Caco-2 (cell line): ENCODE results near the gene PKHD1. TPM values are rescaled to one million over a fixed set of nuclear protein-coding genes. Genes with fewer than 3 reads are reported as not detected.

Experiments
- BruUV-seq: library from RNA; stranded (reverse); fragments of 400-500 nt; replicated peaks from 2 replicates; lab custom pipeline; 2021; lab: Mats Ljungman, UMichigan
- CTCF ChIA-PET: fragments of 300-600 bp; sonication (Branson Sonifier 250); formaldehyde crosslinking; loops from one replicate; lab custom pipeline; 2022; ENCODE audit warnings: antibody characterized with exemption; lab: Charles Lee
- POLR2A ChIA-PET: fragments of 300-600 bp; sonication (Branson Sonifier 250); formaldehyde crosslinking; loops from one replicate; lab custom pipeline; 2022; ENCODE audit warnings: antibody characterized with exemption; lab: Charles Lee
- DNase-seq, 2 experiments: peaks; one replicate each; pipeline versions ENCODE4 v3.0.0 to v3.0.0-alpha.2; 2020 to 2022
- H3K27me3 ChIP-seq: replicated peaks from 2 replicates; pipeline ENCODE4 v1.6.0; 2011; ENCODE audit warnings: low read length; ENCODE audit not compliant: control insufficient read depth, insufficient read depth
- H3K36me3 ChIP-seq: 2 replicates; pipeline ENCODE4 v1.5.1; 2011; ENCODE audit warnings: low read length; ENCODE audit not compliant: control insufficient read depth, insufficient read depth
- H3K4me1 ChIP-seq: fragments of 250-450 bp; sonication (Bioruptor Pico); 2 replicates; pipeline ENCODE4 v1.5.1; 2020; ENCODE audit warnings: mild to moderate bottlenecking
- H3K4me3 ChIP-seq: 2 replicates; pipeline ENCODE4 v1.5.1; 2011; ENCODE audit warnings: low read depth, mild to moderate bottlenecking, control low read depth, low read length
- H3K9me3 ChIP-seq: fragments of 250-450 bp; sonication (Bioruptor Pico); 2 replicates; pipeline ENCODE4 v1.5.1; 2020; ENCODE audit warnings: mild to moderate bottlenecking, moderate library complexity
- H3K27ac Mint-ChIP-seq: one replicate; pipeline ENCODE4 v1.8.0; 2022; ENCODE audit warnings: mixed read lengths; ENCODE audit not compliant: unreplicated experiment
- H3K27me3 Mint-ChIP-seq: one replicate; pipeline ENCODE4 v1.8.0; 2022; ENCODE audit warnings: mixed read lengths; ENCODE audit not compliant: insufficient read depth, unreplicated experiment
- H3K36me3 Mint-ChIP-seq: one replicate; pipeline ENCODE4 v1.8.0; 2022; ENCODE audit warnings: mild to moderate bottlenecking, mixed read lengths; ENCODE audit not compliant: insufficient read depth, unreplicated experiment
- H3K4me1 Mint-ChIP-seq: one replicate; pipeline ENCODE4 v1.8.0; 2022; ENCODE audit warnings: low read depth, mixed read lengths; ENCODE audit not compliant: unreplicated experiment
- H3K4me3 Mint-ChIP-seq: one replicate; pipeline ENCODE4 v1.8.0; 2022; ENCODE audit warnings: mild to moderate bottlenecking, moderate library complexity, mixed read lengths; ENCODE audit not compliant: unreplicated experiment
- H3K9me3 Mint-ChIP-seq: one replicate; pipeline ENCODE4 v1.8.0; 2022; ENCODE audit warnings: mixed read lengths; ENCODE audit not compliant: unreplicated experiment
- intact Hi-C: fragments of 100-400 bp; cut with micrococcal nuclease; formaldehyde crosslinking; loops from one replicate; pipeline ENCODE4 v1.10.0; 2022; ENCODE audit not compliant: unreplicated experiment
- total RNA-seq: library from RNA; stranded (reverse); gene quantifications from 2 replicates; pipeline ENCODE4 v1.2.3, GENCODE V29; 2022
- TF ChIP-seq, protein P1 (sequence below), 2 experiments: fragments of 200-600 bp in 1 of 2; IDR thresholded peaks; 1 replicate in 1 of 2; 2 replicates in 1 of 2; pipeline versions ENCODE4 v1.5.1 to v1.8.0; 2011 to 2022; ENCODE audit warnings: antibody characterized with exemption in 1 of 2, control low read depth in 1 of 2, inconsistent platforms in 1 of 2, low read depth in 1 of 2, low read length in 1 of 2, mild to moderate bottlenecking in 1 of 2, moderate library complexity in 1 of 2; ENCODE audit not compliant: insufficient read depth in 1 of 2, severe bottlenecking in 1 of 2, unreplicated experiment in 1 of 2

The PKHD1 gene
- total RNA-seq, 1 experiment from 2014 or later: 3.3 TPM

DNA sequence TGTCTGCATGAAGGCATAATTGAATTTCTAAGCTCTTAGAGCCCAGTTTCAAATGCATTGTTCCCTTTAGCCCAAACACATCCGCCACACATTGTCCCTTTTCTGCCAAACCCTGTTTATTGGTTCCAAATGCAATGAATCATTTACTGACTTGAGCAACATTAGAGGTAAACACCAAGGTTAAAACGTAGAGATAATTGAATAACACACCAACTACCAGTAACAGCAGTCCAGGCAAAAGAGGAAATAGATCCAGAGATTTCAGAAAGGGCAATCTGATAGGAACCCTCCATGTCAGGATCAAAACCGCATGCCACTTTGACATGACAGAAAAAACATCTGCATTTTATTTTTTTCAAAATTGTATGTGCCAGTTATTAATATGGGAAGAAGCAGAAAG, 114.8 kb downstream of the PKHD1 start:
- Histone ChIP-seq H3K9me3 (no peaks in the 10 kb centered on the region), H3K4me1 (no peaks in the 10 kb centered on the region), H3K4me3 (no peak overlapping the region), H3K36me3 (no peaks in the 10 kb centered on the region), H3K27me3 (no peaks in the 10 kb centered on the region)
- H3K9me3 Mint-ChIP-seq: no peaks in the 10 kb centered on the region
- TF ChIP-seq, protein P1, sequence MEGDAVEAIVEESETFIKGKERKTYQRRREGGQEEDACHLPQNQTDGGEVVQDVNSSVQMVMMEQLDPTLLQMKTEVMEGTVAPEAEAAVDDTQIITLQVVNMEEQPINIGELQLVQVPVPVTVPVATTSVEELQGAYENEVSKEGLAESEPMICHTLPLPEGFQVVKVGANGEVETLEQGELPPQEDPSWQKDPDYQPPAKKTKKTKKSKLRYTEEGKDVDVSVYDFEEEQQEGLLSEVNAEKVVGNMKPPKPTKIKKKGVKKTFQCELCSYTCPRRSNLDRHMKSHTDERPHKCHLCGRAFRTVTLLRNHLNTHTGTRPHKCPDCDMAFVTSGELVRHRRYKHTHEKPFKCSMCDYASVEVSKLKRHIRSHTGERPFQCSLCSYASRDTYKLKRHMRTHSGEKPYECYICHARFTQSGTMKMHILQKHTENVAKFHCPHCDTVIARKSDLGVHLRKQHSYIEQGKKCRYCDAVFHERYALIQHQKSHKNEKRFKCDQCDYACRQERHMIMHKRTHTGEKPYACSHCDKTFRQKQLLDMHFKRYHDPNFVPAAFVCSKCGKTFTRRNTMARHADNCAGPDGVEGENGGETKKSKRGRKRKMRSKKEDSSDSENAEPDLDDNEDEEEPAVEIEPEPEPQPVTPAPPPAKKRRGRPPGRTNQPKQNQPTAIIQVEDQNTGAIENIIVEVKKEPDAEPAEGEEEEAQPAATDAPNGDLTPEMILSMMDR (IDR thresholded peaks at IDR 0.05; ENCODE audit: insufficient read depth in 1 of 2, low read depth in 1 of 2, low read length in 1 of 2, severe bottlenecking in 1 of 2, unreplicated experiment in 1 of 2): no peak
- no peak for DNase-seq
- intact Hi-C loops: no loop called here
- H3K27ac Mint-ChIP-seq: no peak overlapping the region
- ChIA-PET CTCF (no interaction called here), POLR2A (no interaction called here)
- no TSS peak for BruUV-seq
- H3K36me3 Mint-ChIP-seq: no peaks in the 10 kb centered on the region
- no peaks in the 10 kb centered on the region for H3K4me1 Mint-ChIP-seq
- no peaks in the 10 kb centered on the region for H3K27me3 Mint-ChIP-seq
- no peak overlapping the region for H3K4me3 Mint-ChIP-seq

DNA sequence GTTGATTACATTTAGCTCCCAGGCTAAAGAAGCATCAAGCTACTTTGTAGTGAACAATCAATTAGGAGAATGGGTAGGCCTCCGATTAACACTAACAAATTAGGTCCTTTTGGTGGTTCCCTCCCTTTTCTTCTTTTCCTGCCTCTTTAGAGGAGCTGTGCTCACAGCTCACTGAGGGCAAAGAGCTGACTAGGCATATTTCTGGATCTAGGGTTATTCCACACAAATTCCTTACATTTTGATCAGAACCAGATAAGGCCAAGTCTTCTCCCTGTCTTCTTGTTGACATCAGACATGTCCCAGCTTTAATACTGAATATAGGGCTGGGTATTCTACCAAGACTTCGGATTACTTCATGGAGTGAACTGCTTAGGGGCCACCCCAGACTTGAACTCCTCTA, 119.1 kb downstream of the PKHD1 start:
- no peaks in the 10 kb centered on the region for H3K27me3 Mint-ChIP-seq
- H3K4me1 Mint-ChIP-seq: no peaks in the 10 kb centered on the region
- no peak overlapping the region for H3K4me3 Mint-ChIP-seq
- ChIA-PET POLR2A (no interaction called here), CTCF (no interaction called here)
- no peaks in the 10 kb centered on the region for H3K36me3 Mint-ChIP-seq
- H3K27me3 ChIP-seq: no peaks in the 10 kb centered on the region
- H3K9me3 ChIP-seq: no peaks in the 10 kb centered on the region
- H3K36me3 ChIP-seq: no peaks in the 10 kb centered on the region
- H3K4me1 ChIP-seq: no peaks in the 10 kb centered on the region
- intact Hi-C loops: no loop called here
- H3K27ac Mint-ChIP-seq: no peak overlapping the region
- no peak for DNase-seq
- TF ChIP-seq, protein P1 (IDR thresholded peaks at IDR 0.05; ENCODE audit: insufficient read depth in 1 of 2, low read depth in 1 of 2, low read length in 1 of 2, severe bottlenecking in 1 of 2, unreplicated experiment in 1 of 2): no peak
- H3K9me3 Mint-ChIP-seq: no peaks in the 10 kb centered on the region
- BruUV-seq: no TSS peak
- no peak overlapping the region for H3K4me3 ChIP-seq

DNA sequence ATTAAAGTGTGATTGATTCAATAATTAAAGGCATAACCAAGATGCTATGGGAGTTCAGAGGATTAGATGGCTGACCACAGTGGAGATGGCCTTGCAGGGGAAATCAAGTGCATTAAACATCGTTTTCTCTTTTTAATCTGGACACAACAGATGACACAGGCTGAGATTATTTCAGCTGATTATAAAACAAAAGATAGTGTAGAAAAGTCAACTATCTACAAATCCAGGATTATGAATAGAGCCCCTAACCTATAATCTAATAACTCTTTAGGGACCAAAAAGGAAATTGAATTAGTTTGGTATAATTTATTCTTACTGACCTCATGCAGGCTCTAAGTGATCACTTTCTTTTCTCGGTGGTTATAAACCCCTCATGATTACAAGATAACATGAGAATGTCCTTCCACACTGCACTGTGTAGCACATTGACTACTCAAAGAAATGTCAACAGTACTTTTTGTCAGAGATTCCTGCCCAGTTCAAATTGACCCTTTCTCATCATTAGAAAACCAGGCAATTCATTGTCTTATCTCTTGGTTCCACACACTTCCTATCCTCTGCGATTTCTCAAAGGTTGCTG, 122.1 kb downstream of the PKHD1 start:
- H3K36me3 ChIP-seq: no peaks in the 10 kb centered on the region
- intact Hi-C loops: no loop called here
- H3K4me1 ChIP-seq: no peaks in the 10 kb centered on the region
- H3K36me3 Mint-ChIP-seq: no peaks in the 10 kb centered on the region
- no peaks in the 10 kb centered on the region for H3K4me1 Mint-ChIP-seq
- no peak overlapping the region for H3K4me3 ChIP-seq
- POLR2A ChIA-PET: no interaction called here
- TF ChIP-seq, protein P1 (IDR thresholded peaks at IDR 0.05; ENCODE audit: insufficient read depth in 1 of 2, low read depth in 1 of 2, low read length in 1 of 2, severe bottlenecking in 1 of 2, unreplicated experiment in 1 of 2): no peak
- BruUV-seq: no TSS peak
- H3K27me3 ChIP-seq: no peaks in the 10 kb centered on the region
- H3K27ac Mint-ChIP-seq: no peak overlapping the region
- no peak overlapping the region for H3K4me3 Mint-ChIP-seq
- CTCF ChIA-PET: no interaction called here
- no peaks in the 10 kb centered on the region for H3K9me3 ChIP-seq
- DNase-seq: no peak
- H3K27me3 Mint-ChIP-seq: no peaks in the 10 kb centered on the region
- no peaks in the 10 kb centered on the region for H3K9me3 Mint-ChIP-seq
